Lung (tissue), 12 donors: Measurements from ENCODE around the gene IFIT3. TPM values are rescaled to one million over a fixed set of nuclear protein-coding genes. Genes with fewer than 3 reads are reported as not detected.
"Not testable (repeated sequence)": the region's sequence is repeated elsewhere in the genome, so short reads cannot be mapped to it uniquely, and the experiment has no call there.

ENCODE experiments used
- ATAC-seq: fragments of 200-7000 bp; cut with Tn5 transposase; one replicate; pipeline ENCODE4 v1.9.1; 2020; ENCODE audit warnings: moderate number of reproducible peaks; ENCODE audit not compliant: insufficient read depth, low FRiP score
- DNase-seq, 3 donors: peaks; one replicate each; pipeline ENCODE4 v3.0.0-alpha.2; 2013 to 2017
- H3K27ac ChIP-seq, 2 donors: one replicate each; pipeline ENCODE4 v1.5.1; 2013; ENCODE audit warnings: mild to moderate bottlenecking in 2 of 2, moderate library complexity in 2 of 2, control low read depth in 1 of 2, inconsistent platforms in 1 of 2, low read depth in 1 of 2, low read length in 1 of 2
- H3K27me3 ChIP-seq, 3 donors: one replicate each; pipeline ENCODE4 v1.5.1; 2013; ENCODE audit warnings: low read length in 2 of 3; ENCODE audit not compliant: control insufficient read depth in 3 of 3, insufficient read depth in 3 of 3
- H3K36me3 ChIP-seq, 4 donors: one replicate each; pipeline ENCODE4 v1.5.1; 2013; ENCODE audit warnings: low read length in 4 of 4, mild to moderate bottlenecking in 1 of 4, moderate library complexity in 1 of 4; ENCODE audit not compliant: control insufficient read depth in 4 of 4, insufficient read depth in 4 of 4
- H3K4me1 ChIP-seq, 5 donors: one replicate each; pipeline ENCODE4 v1.5.1; 2013; ENCODE audit warnings: low read length in 5 of 5, mild to moderate bottlenecking in 2 of 5, moderate library complexity in 1 of 5; ENCODE audit not compliant: control insufficient read depth in 5 of 5, insufficient read depth in 5 of 5
- H3K4me3 ChIP-seq: one replicate; pipeline ENCODE4 v1.5.1; 2013; ENCODE audit warnings: mild to moderate bottlenecking, control low read depth, moderate library complexity
- H3K9ac ChIP-seq, 2 donors: one replicate each; pipeline ENCODE4 v1.5.1; 2013; ENCODE audit warnings: low read length in 2 of 2, control low read depth in 1 of 2; ENCODE audit not compliant: insufficient read depth in 1 of 2
- H3K9me3 ChIP-seq, 4 donors: one replicate each; pipeline ENCODE4 v1.5.1; 2013; ENCODE audit warnings: low read length in 3 of 4, mild to moderate bottlenecking in 1 of 4, moderate library complexity in 1 of 4; ENCODE audit not compliant: control insufficient read depth in 4 of 4, insufficient read depth in 3 of 4
- CTCF ChIP-seq: IDR thresholded peaks from 2 replicates; pipeline ENCODE4 v1.5.1; 2012; ENCODE audit warnings: mild to moderate bottlenecking; ENCODE audit errors: control extremely low read depth, extremely low read depth
- WGBS, 2 donors: extraction: QIAGEN DNeasy Blood & Tissue Kit; methylation state at CpG; one replicate each; pipeline ENCODE4 v1.1.7; 2013; 5-methylcytosine and 5-hydroxymethylcytosine counted together
- polyA plus RNA-seq, 2 donors: library from polyadenylated mRNA; stranded (reverse); fragments of 200-250 nt; gene quantifications; one replicate each; pipeline ENCODE4 v1.2.1, GENCODE V29; 2013
- total RNA-seq, 2 donors: library from RNA; depleted of rRNA in 1 of 2; stranded (reverse); fragments of >200 nt in 1 of 2; gene quantifications; one replicate each; pipeline ENCODE4 v1.2.1, GENCODE V29; 2014 to 2021
- donor health status: control.
- donor health status: control.
- donor health status: Bipolar disorder and iron deficiency.
- donor health status: healthy.
- donor health status: DM: yes; HTN: yes; CAD: no.

Gene IFIT3
- total and polyA plus RNA-seq, 4 donors, result 12.6 to 47.7 (median 22.3) TPM

GRCh38 chr10:89314676-89315075 lies 13.1 kb upstream of the IFIT3 start:
- H3K27me3 ChIP-seq, result no peaks in the 10 kb centered on the region
- H3K9ac ChIP-seq, result no peak overlapping the region
- ATAC-seq (no peak), DNase-seq (no peak)
- H3K4me1 ChIP-seq, result peaks cover 0 to 3% (median 0%) of the 10 kb centered on the region in 5 donors
- no peak overlapping the region for H3K27ac ChIP-seq
- no peak overlapping the region for H3K4me3 ChIP-seq
- H3K9me3 ChIP-seq, result no peaks in the 10 kb centered on the region
- no peaks in the 10 kb centered on the region for H3K36me3 ChIP-seq
- no peak for TF ChIP-seq CTCF

DNA sequence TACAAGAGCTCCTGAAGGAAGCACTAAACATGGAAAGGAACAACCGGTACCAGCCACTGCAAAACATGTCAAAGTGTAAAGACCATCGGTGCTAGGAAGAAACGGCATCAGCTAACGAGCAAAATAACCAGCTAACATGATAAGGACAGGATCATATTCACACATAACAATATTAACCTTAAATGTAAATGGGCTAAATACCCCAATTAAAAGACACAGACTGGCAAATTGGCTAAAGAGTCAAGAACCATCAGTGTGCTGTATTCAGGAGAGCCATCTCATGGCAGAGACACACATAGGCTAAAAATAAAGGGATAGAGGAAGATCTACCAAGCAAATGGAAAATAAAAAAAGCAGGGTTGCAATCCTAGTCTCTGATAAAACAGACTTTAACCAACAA lies 9.8 kb upstream of the IFIT3 start:
- not testable (repeated sequence) for ATAC-seq, H3K9me3 ChIP-seq, H3K9ac ChIP-seq, DNase-seq, H3K27ac ChIP-seq, H3K36me3 ChIP-seq, H3K27me3 ChIP-seq, H3K4me1 ChIP-seq, H3K4me3 ChIP-seq
- 96 to 100% methylated on average over 4 of the region's 4 CpGs for WGBS, 2 donors

- H3K4me3 ChIP-seq, ATAC-seq, H3K27me3 ChIP-seq, H3K27ac ChIP-seq, H3K36me3 ChIP-seq, H3K9ac ChIP-seq, DNase-seq, H3K9me3 ChIP-seq: not testable (repeated sequence)
- H3K4me1 ChIP-seq, result peaks cover 6 to 24% (median 10%) of the 10 kb centered on the region in 5 donors
Measured at GRCh38 chr10:89325081-89325480, 2.7 kb upstream of the IFIT3 start.

- not testable (repeated sequence) for H3K27ac ChIP-seq, H3K9ac ChIP-seq, H3K27me3 ChIP-seq, ATAC-seq, H3K36me3 ChIP-seq, H3K4me3 ChIP-seq, H3K9me3 ChIP-seq
- DNase-seq, result peak in 2 of 3 donors; percentile 77 to 78
- H3K4me1 ChIP-seq, result peaks cover 9 to 24% (median 10%) of the 10 kb centered on the region in 5 donors
- WGBS, 2 donors, result 59 to 68% methylated on average over 2 of the region's 2 CpGs
Measured at GRCh38 chr10:89325856-89326255, 1.9 kb upstream of the IFIT3 start.

- peak overlapping the region in 1 of 2 donors; percentile 77 for H3K27ac ChIP-seq
Measured at GRCh38 chr10:89329151-89329550, 1.4 kb downstream of the IFIT3 start.

GRCh38 chr10:89330014-89330413 lies 2.2 kb downstream of the IFIT3 start:
- H3K27me3 ChIP-seq, ATAC-seq, H3K9ac ChIP-seq, H3K9me3 ChIP-seq, H3K36me3 ChIP-seq, H3K4me3 ChIP-seq: not testable (repeated sequence)
- H3K27ac ChIP-seq, result peak overlapping the region; percentile 49 to 67
- H3K4me1 ChIP-seq, result peaks cover 16 to 47% (median 28%) of the 10 kb centered on the region in 5 donors
- DNase-seq, result peak in 1 of 3 donors; percentile 25
- WGBS, 2 donors, result 48 to 71% methylated on average over 2 to 3 of the region's 3 CpGs

More at GRCh38 chr10:89329151-89329550, 1.4 kb downstream of the IFIT3 start:
- H3K9me3 ChIP-seq, result no peaks in the 10 kb centered on the region
- TF ChIP-seq CTCF, result no peak
- peaks cover 16 to 46% (median 27%) of the 10 kb centered on the region in 5 donors for H3K4me1 ChIP-seq
- 81 to 89% methylated on average over 2 of the region's 2 CpGs for WGBS, 2 donors
- H3K27me3 ChIP-seq, result no peaks in the 10 kb centered on the region
- no peak overlapping the region for H3K4me3 ChIP-seq
- H3K36me3 ChIP-seq, result no peaks in the 10 kb centered on the region
- H3K9ac ChIP-seq, result peak overlapping the region in 1 of 2 donors; percentile 86
- DNase-seq, result no peak
- ATAC-seq, result no peak
